NCI-H2196 treated with DMSO at 0.1 percent for 48 hours (cell line): ENCODE results near the gene SH3TC2.

ENCODE experiments used
- DNase-seq: peaks from one replicate; lab custom pipeline; 2025; ENCODE audit not compliant: unreplicated experiment; lab: John Stamatoyannopoulos, UW

The SH3TC2 gene

DNA sequence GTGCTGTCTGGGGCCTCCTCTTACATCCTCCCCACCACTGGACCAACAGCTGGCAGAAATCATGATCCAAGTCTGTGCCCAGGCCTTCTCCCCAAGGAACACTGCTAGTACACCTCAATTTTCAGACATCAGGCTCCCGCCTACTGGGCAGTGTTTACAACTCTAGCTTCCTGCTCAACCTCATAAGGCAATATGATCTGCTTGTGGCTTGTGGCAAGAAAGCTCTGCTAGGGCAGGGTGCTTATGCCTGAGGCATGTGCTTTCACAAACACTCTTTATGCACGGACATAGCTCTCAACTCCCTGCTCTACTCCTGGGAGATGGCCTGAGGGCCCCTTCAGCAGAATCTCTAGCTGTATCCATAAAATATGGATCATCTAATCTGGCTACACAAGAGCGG lies 32.5 kb downstream of the SH3TC2 start:
- DNase-seq = no peak

GRCh38 chr5:149028984-149029383 lies 33.9 kb downstream of the SH3TC2 start:
- DNase-seq = no peak

DNA sequence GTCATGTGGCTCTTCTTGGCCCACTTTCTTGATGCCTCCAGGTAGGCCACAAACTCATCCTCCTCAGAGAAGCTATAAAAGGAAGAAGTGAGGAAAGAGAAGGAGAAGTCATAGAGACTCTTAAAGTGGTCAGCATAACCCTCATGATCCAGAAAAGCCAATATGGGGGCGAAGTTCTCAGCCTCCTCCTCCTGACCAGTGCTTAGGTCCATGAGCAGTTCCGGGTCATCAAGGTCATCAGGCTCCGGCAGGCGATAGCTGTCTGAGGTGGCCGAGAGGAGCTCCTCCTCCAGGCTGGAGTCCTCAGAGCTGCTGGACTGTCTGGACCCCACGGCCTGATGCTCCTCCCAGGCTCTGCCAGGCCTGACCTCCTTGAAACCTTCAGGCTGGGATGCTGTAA lies 34.7 kb downstream of the SH3TC2 start:
- no peak for DNase-seq

DNA sequence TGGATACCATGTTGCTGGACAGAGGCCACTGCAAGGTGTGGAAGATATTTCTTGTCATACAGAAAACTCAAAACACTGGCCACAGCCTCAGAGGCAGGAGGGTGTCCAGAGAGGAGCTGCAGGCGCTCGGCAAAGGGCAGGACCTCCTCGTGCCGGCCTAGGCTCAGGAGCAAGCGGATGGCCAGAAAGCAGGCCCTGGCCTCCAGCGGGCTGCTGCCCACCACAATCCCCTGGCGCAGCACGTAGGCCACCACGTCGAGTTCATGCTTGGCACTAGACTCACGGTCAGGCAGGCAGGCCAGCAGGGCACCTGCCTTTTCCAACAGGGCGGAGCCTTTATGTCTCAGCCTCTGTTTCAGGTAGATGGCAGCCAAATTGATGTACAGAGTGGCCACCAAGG lies 35.2 kb downstream of the SH3TC2 start:
- no peak for DNase-seq

- DNase-seq = no peak
These were observed 37.9 kb downstream of the SH3TC2 start for GRCh38 chr5:149024943-149025342.

- no peak for DNase-seq
These were observed 38.4 kb downstream of the SH3TC2 start for GRCh38 chr5:149024477-149024876.

GRCh38 chr5:149022200-149022599 lies 40.7 kb downstream of the SH3TC2 start:
- no peak for DNase-seq

DNA sequence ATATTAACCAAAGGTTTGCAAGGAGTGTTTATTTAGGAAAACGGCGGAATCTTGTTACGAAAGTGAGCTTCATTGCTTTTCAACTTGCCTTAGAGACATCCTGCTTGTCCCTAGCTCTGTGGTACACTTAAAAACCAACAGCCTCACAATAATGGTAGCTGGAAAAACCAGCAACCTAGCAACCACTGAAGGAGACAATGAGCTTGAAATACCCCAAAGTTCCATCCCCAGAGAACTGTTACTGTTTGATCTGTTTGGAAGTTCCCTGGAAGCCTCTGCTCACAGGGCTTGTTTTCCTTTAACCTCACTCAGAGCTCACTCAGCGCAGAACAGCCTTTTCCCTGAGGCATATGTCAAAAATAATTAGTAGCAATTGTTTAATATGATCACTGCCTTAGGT lies 43.2 kb downstream of the SH3TC2 start:
- DNase-seq = no peak

GRCh38 chr5:149018909-149019443 lies 43.9 kb downstream of the SH3TC2 start:
- no peak for DNase-seq

DNA sequence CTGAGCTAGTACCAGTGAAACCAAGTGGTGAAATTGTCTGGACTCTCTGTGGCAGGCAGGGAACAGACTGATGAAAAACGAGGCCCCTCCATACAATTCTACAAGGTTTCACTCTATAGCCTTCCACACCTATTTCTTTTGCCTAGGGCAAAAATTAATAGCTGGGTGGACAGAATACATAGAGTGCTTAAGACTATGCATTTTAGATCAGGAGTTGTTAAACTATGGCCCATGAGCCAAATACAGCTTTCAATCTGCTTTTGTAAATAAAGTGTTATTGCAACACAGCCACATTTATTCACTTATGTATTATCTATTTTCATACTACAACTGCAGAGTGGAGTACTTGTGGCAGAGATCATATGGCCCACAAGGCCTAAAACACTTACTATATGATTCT lies 45.2 kb downstream of the SH3TC2 start:
- no peak for DNase-seq

DNA sequence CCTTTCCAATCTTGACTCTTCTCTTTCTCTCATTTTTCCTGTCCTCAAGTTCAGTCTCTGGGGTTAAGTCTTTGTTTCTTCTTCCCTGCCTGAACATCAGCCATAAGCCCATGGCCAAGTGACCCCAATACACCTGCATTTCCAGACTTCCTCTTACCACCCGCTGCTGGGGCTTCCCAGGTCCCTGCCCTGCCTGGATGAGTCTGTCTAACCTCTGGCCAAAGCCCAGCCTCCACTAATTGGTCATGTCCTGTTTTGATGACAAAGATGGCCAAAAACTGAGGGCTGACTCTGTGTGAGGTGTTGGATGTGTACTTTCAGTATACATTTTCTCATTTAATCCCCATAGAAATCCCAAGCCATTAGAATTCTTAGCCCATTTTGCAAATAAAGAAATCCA lies 47.3 kb downstream of the SH3TC2 start:
- no peak for DNase-seq

DNA sequence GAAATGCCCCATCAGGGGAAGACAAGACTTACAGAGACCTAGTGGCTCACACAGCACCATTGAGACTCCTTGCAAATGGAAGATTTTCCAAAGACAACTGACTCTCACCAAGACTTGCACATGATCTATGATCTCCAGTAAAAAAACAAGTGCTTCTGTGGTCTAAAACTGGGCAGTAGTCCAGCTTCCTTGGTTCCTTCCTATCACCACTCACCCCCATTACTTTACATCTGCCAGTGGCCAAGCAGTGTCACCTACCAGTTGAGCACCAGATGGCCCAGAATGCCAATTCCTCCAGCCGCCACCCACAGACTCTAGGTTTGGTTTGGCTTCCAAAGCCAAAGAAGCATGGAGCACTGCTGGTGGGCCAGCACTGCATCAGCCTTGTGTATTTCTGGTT lies 47.7 kb downstream of the SH3TC2 start:
- no peak for DNase-seq

- DNase-seq = no peak
These were observed 48.3 kb downstream of the SH3TC2 start for GRCh38 chr5:149014571-149015031.

DNA sequence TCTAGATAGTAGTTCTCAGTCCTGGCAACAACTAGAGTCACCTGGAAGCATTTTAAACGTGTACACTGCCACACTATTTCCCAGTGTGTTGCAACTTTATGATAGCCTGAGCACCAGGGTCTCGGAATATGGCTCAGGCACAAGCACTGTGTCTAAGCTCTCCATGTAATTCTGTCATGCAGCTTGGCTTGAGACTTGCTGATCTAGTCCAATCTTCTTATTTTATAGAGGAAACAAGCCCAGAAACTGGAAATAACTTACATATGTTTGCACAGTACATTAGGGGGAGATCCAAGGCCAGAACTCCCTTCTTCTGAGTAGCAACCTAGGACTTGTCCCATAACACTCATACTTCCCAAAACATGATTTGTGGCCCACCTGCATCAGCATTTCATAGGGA lies 49.1 kb downstream of the SH3TC2 start:
- DNase-seq = no peak

GRCh38 chr5:149012350-149012749 lies 50.5 kb downstream of the SH3TC2 start:
- DNase-seq = no peak

DNA sequence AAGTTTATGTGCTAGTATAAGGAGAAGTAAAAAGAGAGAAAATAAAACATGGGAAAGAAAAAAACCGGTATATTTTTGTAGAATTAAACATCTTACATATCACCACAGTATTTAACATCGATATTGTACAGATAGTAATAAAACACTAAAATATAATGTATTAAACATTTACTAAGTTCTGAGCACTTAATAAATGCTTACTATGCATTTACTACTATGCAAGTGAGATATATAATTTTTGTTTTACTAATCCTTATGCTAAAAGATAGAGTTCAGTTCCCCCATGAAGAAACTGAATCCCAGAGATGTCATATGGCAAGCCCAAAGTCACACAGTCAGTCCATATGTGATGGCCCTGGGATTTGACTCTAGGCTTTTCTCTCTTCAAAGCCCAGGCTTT lies 51.1 kb downstream of the SH3TC2 start:
- DNase-seq = no peak

- no peak for DNase-seq
These were observed 51.8 kb downstream of the SH3TC2 start for GRCh38 chr5:149011084-149011483.

- DNase-seq = no peak
These were observed 55.7 kb downstream of the SH3TC2 start for GRCh38 chr5:149007174-149007573.

DNA sequence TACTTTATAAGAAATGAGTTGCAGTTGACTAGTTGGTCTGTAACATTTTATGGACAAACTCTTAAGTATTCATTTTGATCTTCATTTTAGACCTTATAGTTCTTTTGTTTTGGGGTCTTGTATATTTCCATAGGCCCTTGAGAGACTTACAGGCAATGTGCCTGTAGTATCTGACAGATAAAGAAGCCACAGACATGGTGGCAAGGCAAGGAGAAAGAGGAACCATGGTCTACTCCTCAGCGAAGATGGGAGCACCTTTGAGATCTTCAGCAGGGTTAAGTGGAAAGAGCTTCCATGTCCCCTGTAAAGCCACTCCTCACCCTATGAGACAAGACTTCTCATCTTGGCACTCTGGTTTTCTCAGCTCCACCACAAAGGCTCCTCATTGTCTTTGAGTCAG lies 56.4 kb downstream of the SH3TC2 start:
- no peak for DNase-seq

GRCh38 chr5:149005077-149005892 lies 57.6 kb downstream of the SH3TC2 start:
- DNase-seq = no peak

DNA sequence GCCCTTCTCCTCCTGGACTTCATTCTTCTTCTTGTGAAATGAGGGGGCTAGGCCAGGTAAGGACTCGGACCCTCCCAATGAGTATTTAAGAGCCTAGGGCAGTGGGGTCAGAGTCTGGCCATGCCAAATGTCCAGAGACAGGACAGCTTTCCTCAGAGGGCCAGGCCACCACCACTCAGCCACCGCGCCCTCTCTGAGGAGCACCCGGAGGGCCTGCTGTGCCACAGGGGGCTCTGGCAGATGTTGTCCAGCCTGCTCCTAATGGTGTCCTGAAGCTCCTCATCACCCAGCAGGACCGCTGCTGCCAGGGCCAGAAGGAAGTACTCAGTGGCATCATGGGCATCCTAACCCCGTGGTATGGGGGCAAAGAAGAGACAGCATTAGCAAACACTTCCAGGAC lies 58.3 kb downstream of the SH3TC2 start:
- DNase-seq = no peak

DNA sequence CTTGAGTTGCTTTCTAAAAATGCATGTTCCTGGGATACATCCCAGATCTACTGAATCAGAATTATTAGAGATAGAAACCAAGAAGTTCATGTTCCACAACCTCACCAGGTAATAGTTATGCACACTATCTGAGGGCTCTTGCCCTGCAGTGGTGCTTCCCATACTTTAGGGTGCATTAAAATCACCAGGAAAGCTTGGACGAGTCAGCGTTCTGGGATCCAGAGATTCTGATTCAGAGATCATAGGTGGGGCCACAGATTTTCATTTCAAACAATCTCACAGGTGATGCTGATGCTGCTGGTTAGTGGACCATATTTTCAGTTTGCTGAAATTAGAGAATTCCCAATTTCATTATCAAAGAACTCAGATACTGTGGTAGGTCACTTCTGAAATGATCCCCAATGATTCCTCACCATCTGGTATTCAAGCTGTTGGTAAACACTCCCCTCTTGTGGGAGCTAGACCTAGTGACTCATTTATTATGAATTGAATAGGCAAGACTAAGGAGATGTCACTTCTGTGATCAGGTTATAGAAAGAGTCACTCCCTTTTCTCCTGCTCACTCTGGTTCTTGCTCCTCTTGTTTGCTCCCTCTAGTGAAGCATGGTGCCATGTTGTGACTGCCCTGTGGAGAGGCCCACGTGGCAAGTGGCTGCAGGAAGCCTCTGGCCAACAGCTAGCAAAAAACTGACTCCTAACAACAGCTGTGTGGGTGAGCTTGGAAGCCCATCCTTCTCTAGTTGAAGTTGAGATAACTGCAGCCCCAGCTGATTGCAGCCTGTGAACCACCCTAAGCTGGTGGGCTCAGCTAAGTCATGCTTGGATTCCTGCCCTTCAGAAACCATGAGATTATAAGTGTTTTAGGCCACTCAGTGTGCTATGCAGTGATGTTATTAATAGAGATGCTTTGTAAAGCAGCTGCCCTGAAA lies 59.8 kb downstream of the SH3TC2 start:
- no peak for DNase-seq
